BE2C (cell line): Measurements from ENCODE around the gene BOC.
A peak's percentile ranks its signal among the peaks of the same experiment; 100 is the strongest.

Source experiments
- DNase-seq: peaks from one replicate; pipeline ENCODE4 v3.0.0-alpha.2; 2020
- H3K27me3 ChIP-seq: fragments of 250-450 bp; sonication (Bioruptor Pico); 2 replicates; pipeline ENCODE4 v1.5.1; 2020; ENCODE audit warnings: mild to moderate bottlenecking
- H3K36me3 ChIP-seq: fragments of 250-450 bp; sonication (Bioruptor Pico); 2 replicates; pipeline ENCODE4 v1.5.1; 2020; ENCODE audit warnings: mild to moderate bottlenecking
- H3K4me1 ChIP-seq: fragments of 250-450 bp; sonication (Bioruptor Pico); 2 replicates; pipeline ENCODE4 v1.5.1; 2020
- H3K4me3 ChIP-seq: 2 replicates; pipeline ENCODE4 v1.5.1; 2011; ENCODE audit warnings: low read depth, low read length
- H3K9me3 ChIP-seq: fragments of 250-450 bp; sonication (Bioruptor Pico); 2 replicates; pipeline ENCODE4 v1.5.1; 2020
- TF ChIP-seq, protein P1 (sequence below): IDR thresholded peaks from 2 replicates; pipeline ENCODE4 v1.5.1; 2012; ENCODE audit warnings: mild to moderate bottlenecking, low read depth, low read length

BOC gene

DNA sequence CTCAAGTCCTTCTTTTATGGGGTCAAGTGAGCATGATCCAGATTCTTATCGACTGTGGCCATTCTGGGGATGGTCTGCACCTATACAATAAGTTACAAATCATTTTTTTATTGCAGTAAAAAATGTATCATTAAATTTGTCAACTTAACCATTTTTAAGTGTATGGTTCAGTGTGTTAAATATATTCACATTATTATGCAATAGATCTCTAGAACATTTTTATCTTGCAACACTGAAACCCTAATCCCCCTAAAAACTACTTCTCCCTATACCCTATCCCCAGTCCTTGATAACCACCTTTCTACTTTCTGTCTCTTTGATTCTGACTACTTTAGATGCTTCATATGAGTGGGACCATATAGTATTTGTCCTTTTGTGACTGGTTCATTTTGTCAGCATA, 10.4 kb upstream of the BOC start:
- TF ChIP-seq, protein P1, sequence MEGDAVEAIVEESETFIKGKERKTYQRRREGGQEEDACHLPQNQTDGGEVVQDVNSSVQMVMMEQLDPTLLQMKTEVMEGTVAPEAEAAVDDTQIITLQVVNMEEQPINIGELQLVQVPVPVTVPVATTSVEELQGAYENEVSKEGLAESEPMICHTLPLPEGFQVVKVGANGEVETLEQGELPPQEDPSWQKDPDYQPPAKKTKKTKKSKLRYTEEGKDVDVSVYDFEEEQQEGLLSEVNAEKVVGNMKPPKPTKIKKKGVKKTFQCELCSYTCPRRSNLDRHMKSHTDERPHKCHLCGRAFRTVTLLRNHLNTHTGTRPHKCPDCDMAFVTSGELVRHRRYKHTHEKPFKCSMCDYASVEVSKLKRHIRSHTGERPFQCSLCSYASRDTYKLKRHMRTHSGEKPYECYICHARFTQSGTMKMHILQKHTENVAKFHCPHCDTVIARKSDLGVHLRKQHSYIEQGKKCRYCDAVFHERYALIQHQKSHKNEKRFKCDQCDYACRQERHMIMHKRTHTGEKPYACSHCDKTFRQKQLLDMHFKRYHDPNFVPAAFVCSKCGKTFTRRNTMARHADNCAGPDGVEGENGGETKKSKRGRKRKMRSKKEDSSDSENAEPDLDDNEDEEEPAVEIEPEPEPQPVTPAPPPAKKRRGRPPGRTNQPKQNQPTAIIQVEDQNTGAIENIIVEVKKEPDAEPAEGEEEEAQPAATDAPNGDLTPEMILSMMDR = no peak
- Histone ChIP-seq H3K36me3 (no peaks in the 10 kb centered on the region), H3K9me3 (no peaks in the 10 kb centered on the region), H3K4me3 (no peak overlapping the region), H3K27me3 (no peaks in the 10 kb centered on the region), H3K4me1 (no peaks in the 10 kb centered on the region)
- no peak for DNase-seq

DNA sequence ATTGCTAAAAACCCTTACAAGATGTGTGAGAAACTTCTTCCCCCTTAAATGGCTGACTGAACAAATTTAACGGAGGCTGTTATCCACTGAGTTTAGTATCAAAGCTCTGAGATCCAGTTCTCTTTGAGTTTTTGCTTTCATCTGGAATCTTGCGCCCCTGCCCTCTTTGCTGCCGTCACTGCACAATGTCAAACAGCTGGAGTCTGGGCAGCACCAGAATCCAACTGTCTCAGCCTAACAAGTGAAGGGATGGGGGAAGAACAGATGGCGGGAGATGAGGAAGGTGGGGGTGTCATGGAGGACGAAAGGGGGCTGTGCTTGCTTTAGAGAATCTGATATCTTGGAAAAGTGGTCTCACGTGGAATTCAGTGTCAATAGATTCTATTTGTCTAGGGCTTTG, 7.0 kb upstream of the BOC start:
- Histone ChIP-seq H3K36me3 (no peaks in the 10 kb centered on the region), H3K4me1 (no peaks in the 10 kb centered on the region), H3K9me3 (no peaks in the 10 kb centered on the region), H3K27me3 (no peaks in the 10 kb centered on the region), H3K4me3 (no peak overlapping the region)
- DNase-seq = no peak
- TF ChIP-seq, protein P1 = no peak

DNA sequence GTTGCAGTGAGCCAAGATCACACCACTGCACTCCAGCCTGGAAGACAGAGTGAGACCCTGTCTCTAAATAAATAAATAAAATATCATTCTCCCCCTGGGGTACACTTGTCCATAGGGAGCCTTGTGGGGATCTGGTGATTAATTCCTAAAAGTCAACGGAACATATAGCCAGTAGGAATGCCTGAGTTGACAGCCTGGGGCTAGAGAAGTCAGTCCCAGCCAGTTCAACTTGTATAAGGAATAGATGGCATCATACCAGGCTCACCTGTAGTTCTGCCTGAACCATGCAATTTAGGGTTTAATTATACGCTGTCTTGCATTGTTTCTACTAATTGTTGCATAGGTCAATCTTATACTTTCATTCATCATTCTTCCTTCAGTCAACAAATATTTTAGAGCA, 5.9 kb upstream of the BOC start:
- TF ChIP-seq, protein P1 = no peak
- H3K27me3 ChIP-seq = no peaks in the 10 kb centered on the region

DNA sequence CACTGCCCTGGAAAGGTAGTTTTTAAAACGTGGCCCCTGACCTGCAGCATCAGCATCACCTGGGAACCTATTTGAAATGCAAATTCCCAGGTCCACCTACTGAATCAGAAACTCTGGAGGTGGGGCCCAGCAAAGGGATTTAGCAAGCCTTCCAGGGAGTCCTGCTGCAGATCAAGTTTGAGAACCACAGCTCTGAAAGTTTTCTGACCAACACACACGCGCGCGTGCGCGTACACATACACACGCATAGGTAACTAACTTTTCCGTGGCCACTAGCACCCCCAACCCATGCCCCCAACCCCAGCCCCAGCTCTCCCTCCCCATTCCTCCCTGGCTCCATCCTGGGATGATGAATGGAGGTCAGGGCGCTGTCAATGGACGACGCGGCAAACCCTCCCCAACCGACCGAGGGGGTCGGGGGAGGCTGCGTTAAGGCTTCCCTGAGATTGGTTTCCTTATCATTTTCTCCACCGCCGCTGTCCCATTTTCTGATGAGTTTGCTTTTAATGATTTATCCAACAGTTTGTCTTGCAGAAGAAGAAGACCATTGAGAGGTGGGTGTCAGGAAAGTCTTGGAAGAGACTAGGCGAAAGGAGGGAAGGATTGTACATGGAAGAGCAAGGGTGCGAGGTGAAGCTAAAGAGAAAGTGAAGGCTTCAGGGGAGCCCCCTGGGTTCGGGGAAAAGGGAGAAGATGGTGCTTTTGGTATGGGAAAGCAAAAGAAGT, 590 bp upstream of the BOC start:
- TF ChIP-seq, protein P1 = no peak
- peaks cover 20% of the 10 kb centered on the region for H3K27me3 ChIP-seq

More for the DNA sequence above, 5.9 kb upstream of the BOC start:
- Histone ChIP-seq H3K36me3 (no peaks in the 10 kb centered on the region), H3K4me1 (no peaks in the 10 kb centered on the region), H3K9me3 (no peaks in the 10 kb centered on the region), H3K4me3 (no peak overlapping the region)
- no peak for DNase-seq

DNA sequence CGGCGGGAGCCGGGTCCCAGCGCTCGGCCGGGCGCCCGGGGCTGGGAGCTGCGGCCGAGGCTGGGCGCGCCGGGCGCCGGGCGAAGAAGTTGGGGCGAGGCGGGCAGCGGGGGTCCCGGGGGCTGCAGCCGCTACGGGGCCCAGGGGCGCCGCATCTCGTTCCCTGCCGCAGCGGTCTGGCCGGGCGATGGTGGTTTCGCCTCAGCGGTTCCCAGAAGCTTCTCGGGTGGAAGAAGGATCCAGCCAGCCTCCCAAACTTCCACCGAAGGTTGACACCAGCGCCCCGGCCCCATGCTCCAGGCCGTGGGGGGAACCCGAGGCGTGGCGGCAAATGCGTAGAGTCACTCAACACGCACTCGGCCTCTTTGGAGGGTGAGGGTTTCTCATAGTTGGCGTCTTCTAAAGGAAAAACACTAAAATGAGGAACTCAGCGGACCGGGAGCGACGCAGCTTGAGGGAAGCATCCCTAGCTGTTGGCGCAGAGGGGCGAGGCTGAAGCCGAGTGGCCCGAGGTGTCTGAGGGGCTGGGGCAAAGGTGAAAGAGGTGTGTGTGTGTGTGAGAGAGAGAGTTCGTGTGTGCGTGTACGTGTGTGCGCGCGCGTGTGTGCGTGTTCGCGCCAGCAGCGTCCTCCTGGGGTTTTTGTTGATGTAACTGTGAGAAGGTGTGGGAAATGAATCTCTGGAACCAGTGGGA, 940 bp downstream of the BOC start:
- peak; percentile 42 for DNase-seq
- Histone ChIP-seq H3K9me3 (no peaks in the 10 kb centered on the region), H3K4me1 (no peaks in the 10 kb centered on the region), H3K36me3 (no peaks in the 10 kb centered on the region), H3K4me3 (peak overlapping the region; percentile 68), H3K27me3 (peaks cover 20% of the 10 kb centered on the region)
- TF ChIP-seq, protein P1 = no peak

More for the DNA sequence above, 590 bp upstream of the BOC start:
- DNase-seq = no peak
- Histone ChIP-seq H3K36me3 (no peaks in the 10 kb centered on the region), H3K4me1 (no peaks in the 10 kb centered on the region), H3K9me3 (no peaks in the 10 kb centered on the region), H3K4me3 (peak overlapping the region; percentile 68; the same call in 1 of the 2 replicates)

DNA sequence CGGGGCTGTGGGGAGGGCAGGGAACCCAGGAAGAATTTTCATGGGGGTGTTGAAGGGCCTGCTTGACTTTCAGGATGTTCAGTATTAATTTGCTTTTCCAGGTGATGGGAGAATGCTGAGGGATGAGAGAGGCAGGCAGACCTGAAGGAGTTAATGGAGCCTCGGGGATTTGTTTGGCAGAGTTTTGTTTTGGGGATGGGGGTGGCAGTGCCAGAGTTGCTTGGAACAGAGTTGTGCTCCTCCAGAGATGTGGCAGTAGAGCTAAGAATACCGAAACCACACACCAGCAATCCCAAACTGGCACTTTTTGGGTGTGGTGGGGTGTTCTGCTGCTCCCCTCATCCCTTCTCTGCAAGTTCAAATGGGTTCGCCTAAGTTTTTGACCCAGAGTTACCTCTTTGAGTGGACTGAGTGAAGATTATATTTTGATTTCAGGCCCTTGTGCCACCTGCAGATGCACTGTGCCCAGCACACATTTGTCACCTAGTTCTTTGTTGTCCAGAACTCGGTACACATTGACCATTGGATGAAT, 1.6 kb downstream of the BOC start:
- Histone ChIP-seq H3K27me3 (peaks cover 20% of the 10 kb centered on the region), H3K4me3 (peak overlapping the region; percentile 68), H3K4me1 (no peaks in the 10 kb centered on the region), H3K9me3 (no peaks in the 10 kb centered on the region), H3K36me3 (no peaks in the 10 kb centered on the region)
- no peak for DNase-seq
- TF ChIP-seq, protein P1 = no peak
